SK-N-SH (cell line): ENCODE measurements around the gene LRP1. TPM values are rescaled to one million over a fixed set of nuclear protein-coding genes. Genes with fewer than 3 reads are reported as not detected.

ENCODE experiments used
- CTCF ChIA-PET: fragments of 300-600, 350-600 bp; formaldehyde crosslinking; extraction: SDS; loops from one replicate; lab custom pipeline; 2021; lab: Yijun Ruan, JAX
- POLR2A ChIA-PET: fragments of 350-600 bp; sonication (Branson Sonifier 250); formaldehyde crosslinking; extraction: SDS; loops from one replicate; lab custom pipeline; 2020; ENCODE audit warnings: antibody characterized with exemption, inconsistent platforms; lab: Yijun Ruan, JAX
- DNase-seq: peaks from one replicate; pipeline ENCODE4 v3.0.0; 2012
- H2AFZ ChIP-seq: fragments of 200-600 bp; sonication (generic); 2 replicates; pipeline ENCODE4 v1.8.1; 2016; ENCODE audit warnings: antibody characterized with exemption, mild to moderate bottlenecking, low read depth
- H3F3A ChIP-seq: fragments of 200-600 bp; sonication (generic); replicated peaks from 2 replicates; pipeline ENCODE3; 2016; ENCODE audit warnings: antibody characterized with exemption, mild to moderate bottlenecking; ENCODE audit not compliant: insufficient read depth
- H3K27ac ChIP-seq, 2 experiments: fragments of 200-500 bp in 1 of 2; fragments of 200-600 bp in 1 of 2; sonication (Bioruptor generic) in 1 of 2; sonication (generic), shearing (Covaris generic) in 1 of 2; 2 replicates each; pipeline versions ENCODE4 v1.5.1 to v1.6.1; 2014 to 2016; ENCODE audit warnings: low read depth in 2 of 2, inconsistent platforms in 1 of 2, low read length in 1 of 2, mild to moderate bottlenecking in 1 of 2, mixed read lengths in 1 of 2
- H3K27me3 ChIP-seq: fragments of 200-600 bp; sonication (generic), shearing (Covaris generic); 2 replicates; pipeline ENCODE4 v1.6.1; 2016; ENCODE audit warnings: mixed run types; ENCODE audit not compliant: insufficient read depth
- H3K36me3 ChIP-seq, 2 experiments: fragments of 200-500 bp in 1 of 2; fragments of 200-600 bp in 1 of 2; sonication (Bioruptor generic) in 1 of 2; sonication (generic) in 1 of 2; replicated peaks in 1 of 2; 2 replicates each; pipeline versions ENCODE3 to v1.5.1; 2014 to 2016; ENCODE audit warnings: low read length in 1 of 2, mild to moderate bottlenecking in 1 of 2; ENCODE audit not compliant: insufficient read depth in 2 of 2, control insufficient read depth in 1 of 2
- H3K4me1 ChIP-seq, 2 experiments: fragments of 200-500 bp in 1 of 2; fragments of 200-600 bp in 1 of 2; sonication (Bioruptor generic) in 1 of 2; sonication (generic), shearing (Covaris generic) in 1 of 2; 2 replicates each; pipeline versions ENCODE4 v1.5.1 to v1.6.1; 2014 to 2016; ENCODE audit warnings: low read depth in 1 of 2, low read length in 1 of 2, mixed run types in 1 of 2; ENCODE audit not compliant: insufficient read depth in 2 of 2, control insufficient read depth in 1 of 2
- H3K4me2 ChIP-seq: fragments of 200-600 bp; sonication (generic), shearing (Covaris generic); 2 replicates; pipeline ENCODE4 v1.6.1; 2017; ENCODE audit warnings: mixed run types
- H3K4me3 ChIP-seq, 2 experiments: fragments of 200-500 bp in 1 of 2; fragments of 200-600 bp in 1 of 2; sonication (Bioruptor generic) in 1 of 2; sonication (generic), shearing (Covaris generic) in 1 of 2; 2 replicates each; pipeline versions ENCODE4 v1.5.1 to v1.8.1; 2014 to 2016; ENCODE audit warnings: low read depth in 2 of 2, inconsistent platforms in 1 of 2, low read length in 1 of 2, mild to moderate bottlenecking in 1 of 2, mixed read lengths in 1 of 2, moderate library complexity in 1 of 2
- H3K79me2 ChIP-seq: fragments of 200-600 bp; sonication (generic); 2 replicates; pipeline ENCODE4 v1.8.1; 2017; ENCODE audit warnings: mild to moderate bottlenecking; ENCODE audit not compliant: insufficient read depth
- H3K9ac ChIP-seq: fragments of 200-600 bp; sonication (generic); 2 replicates; pipeline ENCODE4 v1.6.1; 2017; ENCODE audit warnings: mixed run types
- H3K9me2 ChIP-seq: fragments of 200-600 bp; sonication (generic); 2 replicates; pipeline ENCODE4 v1.6.1; 2017; ENCODE audit warnings: mixed run types
- H3K9me3 ChIP-seq: fragments of 200-600 bp; sonication (generic); 2 replicates; pipeline ENCODE4 v1.6.1; 2017; ENCODE audit warnings: mixed run types, mild to moderate bottlenecking, moderate library complexity
- H4K20me1 ChIP-seq: fragments of 200-600 bp; sonication (generic); 2 replicates; pipeline ENCODE4 v1.6.1; 2017; ENCODE audit warnings: mild to moderate bottlenecking, mixed run types; ENCODE audit not compliant: insufficient read depth
- CHD2 ChIP-seq: fragments of 150-350 bp; IDR thresholded peaks from 2 replicates; pipeline ENCODE4 v1.6.1; 2018; ENCODE audit warnings: low read length; ENCODE audit not compliant: partially characterized antibody
- ELF1 ChIP-seq: IDR thresholded peaks from 2 replicates; pipeline ENCODE4 v1.4.0; 2012
- FOSL2 ChIP-seq: IDR thresholded peaks from 2 replicates; pipeline ENCODE4 v1.4.0; 2012; ENCODE audit warnings: low read depth, mild to moderate bottlenecking, moderate library complexity, borderline replicate concordance
- FOXJ3 ChIP-seq: sonication (generic); formaldehyde crosslinking; IDR thresholded peaks from 2 replicates; pipeline ENCODE4 v1.5.1; 2020; ENCODE audit warnings: mild to moderate bottlenecking, missing genetic modification reagents
- GATA2 ChIP-seq: sonication (generic); formaldehyde crosslinking; IDR thresholded peaks from 2 replicates; pipeline ENCODE4 v1.5.0; 2020; ENCODE audit warnings: mild to moderate bottlenecking, missing genetic modification reagents
- MXI1 ChIP-seq: IDR thresholded peaks from 2 replicates; pipeline ENCODE4 v1.6.1; 2012; ENCODE audit warnings: mild to moderate bottlenecking, low read depth, low read length, improper control_type of control experiment
- PBX3 ChIP-seq: IDR thresholded peaks from 2 replicates; pipeline ENCODE4; 2012
- POLR2AphosphoS5 ChIP-seq: IDR thresholded peaks from 2 replicates; pipeline ENCODE4 v1.6.1; 2012; ENCODE audit warnings: low read depth, low read length
- RAD21 ChIP-seq: IDR thresholded peaks from 2 replicates; pipeline ENCODE4 v1.6.1; 2012; ENCODE audit warnings: mild to moderate bottlenecking, low read length
- RCOR1 ChIP-seq: fragments of 150-350 bp; IDR thresholded peaks from 2 replicates; pipeline ENCODE4 v1.6.1; 2017; ENCODE audit warnings: antibody characterized with exemption, low read length
- RFX5 ChIP-seq: IDR thresholded peaks from 2 replicates; pipeline ENCODE4 v1.6.1; 2012; ENCODE audit warnings: mild to moderate bottlenecking, improper control_type of control experiment, low read length
- RXRA ChIP-seq: IDR thresholded peaks from 2 replicates; pipeline ENCODE4 v1.4.0; 2012; ENCODE audit warnings: low read depth, mild to moderate bottlenecking, borderline replicate concordance
- SIN3A ChIP-seq: IDR thresholded peaks from 2 replicates; pipeline ENCODE4 v1.6.1; 2012; ENCODE audit warnings: low read depth, mild to moderate bottlenecking, low read length, moderate library complexity, borderline replicate concordance
- SMC3 ChIP-seq: IDR thresholded peaks from 2 replicates; pipeline ENCODE4 v1.6.1; 2012; ENCODE audit warnings: low read depth, low read length, improper control_type of control experiment
- TAF1 ChIP-seq: IDR thresholded peaks from 2 replicates; pipeline ENCODE4 v1.6.1; 2012; ENCODE audit warnings: low read depth, mild to moderate bottlenecking, low read length, moderate library complexity, borderline replicate concordance
- TCF12 ChIP-seq: IDR thresholded peaks from 2 replicates; pipeline ENCODE4 v1.4.0; 2012
- YY1 ChIP-seq: IDR thresholded peaks from 2 replicates; pipeline ENCODE4 v1.4.0; 2012; ENCODE audit warnings: low read depth, mild to moderate bottlenecking
- ZBTB33 ChIP-seq: IDR thresholded peaks from 2 replicates; pipeline ENCODE4 v1.4.0; 2012; ENCODE audit warnings: low read depth, borderline replicate concordance
- WGBS: methylation state at CpG from one replicate; pipeline ENCODE4 v1.1.6; 2017; ENCODE audit warnings: low lambda C conversion rate; 5-methylcytosine and 5-hydroxymethylcytosine counted together
- polyA plus RNA-seq, 3 experiments: library from polyadenylated mRNA; depleted of rRNA; stranded (reverse); fragments of >200 nt; gene quantifications; 2 replicates each; pipeline ENCODE4 v1.2.3, GENCODE V29; 2012
- TF ChIP-seq, protein P1 (sequence below): fragments of 200-600 bp; sonication (generic); IDR thresholded peaks from 2 replicates; pipeline ENCODE4 v1.6.1; 2017; ENCODE audit warnings: antibody characterized with exemption, mild to moderate bottlenecking, moderate library complexity
- TF ChIP-seq, protein P2 (sequence below): IDR thresholded peaks from 2 replicates; pipeline ENCODE4 v1.4.0; 2012; ENCODE audit warnings: low read depth

Gene LRP1
- polyA plus RNA-seq, 1 of the 3 experiments (the other 2 are of a cell fraction) = 55.0 TPM

- H3K79me2 ChIP-seq = peaks cover 39% of the 10 kb centered on the region
- H3K9me3 ChIP-seq = no peaks in the 10 kb centered on the region
- H2AFZ ChIP-seq = no peak overlapping the region
- ChIA-PET POLR2A (no interaction called here), CTCF (interaction anchor here (0.7 to 23.2 kb wide), 13 partner anchors 12 to 145 kb away, joined by 3 to 339 read pairs (median 6); partner anchors contain the start of genes NEMP1, STAT6 and TAC3)
- DNase-seq = peak; percentile 89
- 75% methylated on average over 19 of the region's 24 CpGs for WGBS
- H3K9me2 ChIP-seq = no peaks in the 10 kb centered on the region
- peaks cover 35% of the 10 kb centered on the region for H4K20me1 ChIP-seq
- H3K9ac ChIP-seq = no peak overlapping the region
- H3K36me3 ChIP-seq = peaks cover 28 to 46% of the 10 kb centered on the region in 2 experiments
- H3K27ac ChIP-seq = no peak overlapping the region
- TF ChIP-seq MXI1 (no peak), RAD21 (peak; percentile 73), RCOR1 (no peak), GATA2 (no peak), RXRA (no peak), ELF1 (no peak), RFX5 (no peak), SMC3 (peak; percentile 58)
- TF ChIP-seq, protein P1, sequence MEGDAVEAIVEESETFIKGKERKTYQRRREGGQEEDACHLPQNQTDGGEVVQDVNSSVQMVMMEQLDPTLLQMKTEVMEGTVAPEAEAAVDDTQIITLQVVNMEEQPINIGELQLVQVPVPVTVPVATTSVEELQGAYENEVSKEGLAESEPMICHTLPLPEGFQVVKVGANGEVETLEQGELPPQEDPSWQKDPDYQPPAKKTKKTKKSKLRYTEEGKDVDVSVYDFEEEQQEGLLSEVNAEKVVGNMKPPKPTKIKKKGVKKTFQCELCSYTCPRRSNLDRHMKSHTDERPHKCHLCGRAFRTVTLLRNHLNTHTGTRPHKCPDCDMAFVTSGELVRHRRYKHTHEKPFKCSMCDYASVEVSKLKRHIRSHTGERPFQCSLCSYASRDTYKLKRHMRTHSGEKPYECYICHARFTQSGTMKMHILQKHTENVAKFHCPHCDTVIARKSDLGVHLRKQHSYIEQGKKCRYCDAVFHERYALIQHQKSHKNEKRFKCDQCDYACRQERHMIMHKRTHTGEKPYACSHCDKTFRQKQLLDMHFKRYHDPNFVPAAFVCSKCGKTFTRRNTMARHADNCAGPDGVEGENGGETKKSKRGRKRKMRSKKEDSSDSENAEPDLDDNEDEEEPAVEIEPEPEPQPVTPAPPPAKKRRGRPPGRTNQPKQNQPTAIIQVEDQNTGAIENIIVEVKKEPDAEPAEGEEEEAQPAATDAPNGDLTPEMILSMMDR = peak; percentile 64
- TF ChIP-seq, protein P2, sequence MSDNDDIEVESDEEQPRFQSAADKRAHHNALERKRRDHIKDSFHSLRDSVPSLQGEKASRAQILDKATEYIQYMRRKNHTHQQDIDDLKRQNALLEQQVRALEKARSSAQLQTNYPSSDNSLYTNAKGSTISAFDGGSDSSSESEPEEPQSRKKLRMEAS = no peak
- no peaks in the 10 kb centered on the region for H3K27me3 ChIP-seq
- no peak overlapping the region for H3K4me3 ChIP-seq
- no peak overlapping the region; the same call in 1 of the 2 replicates for H3K4me2 ChIP-seq
- peaks cover 5% of the 10 kb centered on the region for H3F3A ChIP-seq
- peaks cover 9 to 20% of the 10 kb centered on the region in 2 experiments; a peak in 2 of 4 replicates for H3K4me1 ChIP-seq
These were observed 34.7 kb upstream of the LRP1 start for GRCh38 chr12:57093415-57094207.

DNA sequence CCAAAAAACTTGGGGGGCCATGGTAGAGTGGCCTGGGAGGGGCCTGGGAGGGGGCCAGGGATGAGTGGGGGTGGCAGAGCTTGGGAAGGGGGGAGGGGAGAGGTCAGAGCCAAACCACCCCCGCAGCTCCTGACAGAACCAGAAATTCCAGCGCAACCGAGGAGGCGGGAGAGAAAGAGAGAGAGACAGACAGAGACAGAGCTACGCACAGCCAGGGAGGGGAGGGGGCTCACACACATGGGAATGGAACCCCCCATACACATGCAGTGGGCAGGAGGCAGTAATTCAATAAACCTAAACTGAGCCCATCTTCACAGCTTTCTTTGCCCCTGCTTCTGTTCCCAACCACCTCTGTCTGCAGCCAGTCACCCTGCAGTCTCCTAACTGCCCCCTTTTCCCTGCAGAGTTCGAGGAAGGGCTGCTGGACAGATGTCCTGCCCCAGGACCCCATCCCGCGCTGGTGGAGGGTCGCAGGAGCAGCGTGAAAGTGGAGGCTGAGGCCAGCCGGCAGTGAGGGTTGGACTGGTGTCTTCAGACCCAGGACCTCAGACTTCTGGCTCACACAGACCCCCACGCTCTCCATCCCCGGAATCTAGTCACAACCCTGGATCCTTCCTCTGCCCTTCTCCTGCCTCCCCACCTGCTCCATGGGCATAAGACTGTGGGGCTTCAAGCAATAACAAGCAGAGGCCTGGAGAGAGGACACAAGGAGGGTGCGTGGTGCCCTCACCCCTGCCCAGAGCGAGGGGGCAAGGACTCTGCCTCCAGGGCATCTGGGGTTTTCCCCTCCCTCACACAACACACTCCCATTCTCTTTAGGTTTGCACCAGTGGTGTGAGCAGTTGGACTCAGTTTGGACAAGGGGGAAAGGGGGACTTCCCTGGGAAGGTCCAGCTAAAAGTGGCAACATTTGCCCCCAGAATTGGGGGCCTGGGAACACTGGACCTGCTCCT is 33.8 kb upstream of the LRP1 start:
- Histone ChIP-seq H3K4me3 (no peak overlapping the region), H4K20me1 (peaks cover 35% of the 10 kb centered on the region), H3K4me1 (peaks cover 9 to 20% of the 10 kb centered on the region in 2 experiments; a peak in 2 of 4 replicates), H3K27me3 (no peaks in the 10 kb centered on the region), H2AFZ (no peak overlapping the region), H3K9ac (no peak overlapping the region), H3K9me2 (no peaks in the 10 kb centered on the region), H3K79me2 (peaks cover 35% of the 10 kb centered on the region), H3F3A (peaks cover 5% of the 10 kb centered on the region), H3K4me2 (no peak overlapping the region; the same call in 1 of the 2 replicates), H3K27ac (no peak overlapping the region), H3K9me3 (no peaks in the 10 kb centered on the region), H3K36me3 (peaks cover 28 to 46% of the 10 kb centered on the region in 2 experiments)
- DNase-seq = peak; percentile 3
- WGBS = 89% methylated on average over 15 of the region's 15 CpGs
- ChIA-PET CTCF (interaction anchor here (1.0 to 23.2 kb wide), 9 partner anchors 11 to 81 kb away, joined by 3 to 339 read pairs (median 16); partner anchors contain the start of genes NEMP1, STAT6 and TAC3), POLR2A (no interaction called here)
- no peak for TF ChIP-seq PBX3
- TF ChIP-seq SIN3A = no peak
- no peak for TF ChIP-seq RCOR1
- TF ChIP-seq TCF12 = no peak
- TF ChIP-seq CHD2 = no peak
- no peak for TF ChIP-seq YY1
- TF ChIP-seq FOXJ3 = no peak
- TF ChIP-seq SMC3 = no peak
- no peak for TF ChIP-seq FOSL2
- no peak for TF ChIP-seq TAF1
- TF ChIP-seq RFX5 = no peak
- TF ChIP-seq ZBTB33 = no peak
- no peak for TF ChIP-seq POLR2AphosphoS5
